Stimulated activated CD4-positive, alpha-beta T cell treated with anti-CD3 and anti-CD28 coated beads, Interleukin-2, amount 100 ng/mL, for 24 hours (primary cell): ENCODE data around the gene RAD18.

Source experiments
- DNase-seq, 2 donors: peaks; one replicate each; pipeline ENCODE4 v3.0.0-alpha.2; 2020

RAD18 gene

GRCh38 chr3:8963137-8963853 is at the start of gene RAD18:
TSS of gene RAD18 (minus strand) at chr3:8963472. CDS start at chr3:8963385, 87 bp downstream.
- peak; percentile 92 to 93 for DNase-seq

- no peak for DNase-seq
Observed at GRCh38 chr3:9012521-9012920, 49.2 kb upstream of the RAD18 start.

GRCh38 chr3:9009976-9010545 is 46.8 kb upstream of the RAD18 start:
- DNase-seq = no peak

GRCh38 chr3:9008550-9009255 is 45.4 kb upstream of the RAD18 start:
- no peak for DNase-seq

GRCh38 chr3:9007928-9008327 is 44.7 kb upstream of the RAD18 start:
- DNase-seq = no peak

- no peak for DNase-seq
Observed at GRCh38 chr3:9007213-9007612, 43.9 kb upstream of the RAD18 start.

- no peak for DNase-seq
Observed at GRCh38 chr3:9000041-9000440, 36.8 kb upstream of the RAD18 start.

- no peak for DNase-seq
Observed at GRCh38 chr3:8997151-8997550, 33.9 kb upstream of the RAD18 start.

- DNase-seq = no peak
Observed at GRCh38 chr3:8996681-8997121, 33.4 kb upstream of the RAD18 start.

- DNase-seq = no peak
Observed at GRCh38 chr3:8996216-8996615, 32.9 kb upstream of the RAD18 start.

GRCh38 chr3:8994226-8994625 is 31.0 kb upstream of the RAD18 start:
- no peak for DNase-seq

GRCh38 chr3:8993331-8993730 is 30.1 kb upstream of the RAD18 start:
- no peak for DNase-seq

- no peak for DNase-seq
Observed at GRCh38 chr3:8992854-8993253, 29.6 kb upstream of the RAD18 start.

GRCh38 chr3:8992199-8992598 is 28.9 kb upstream of the RAD18 start:
- DNase-seq = no peak

- no peak for DNase-seq
Observed at GRCh38 chr3:8990266-8991215, 27.3 kb upstream of the RAD18 start.

- DNase-seq = no peak
Observed at GRCh38 chr3:8988791-8989558, 25.7 kb upstream of the RAD18 start.

GRCh38 chr3:8988384-8988655 is 25.0 kb upstream of the RAD18 start:
- DNase-seq = no peak

GRCh38 chr3:8987645-8988383 is 24.5 kb upstream of the RAD18 start:
- DNase-seq = peak; percentile 60 to 74

- no peak for DNase-seq
Observed at GRCh38 chr3:8987226-8987625, 24.0 kb upstream of the RAD18 start.

- no peak for DNase-seq
Observed at GRCh38 chr3:8986741-8987140, 23.5 kb upstream of the RAD18 start.

- no peak for DNase-seq
Observed at GRCh38 chr3:8985876-8986275, 22.6 kb upstream of the RAD18 start.

- no peak for DNase-seq
Observed at GRCh38 chr3:8985411-8985831, 22.1 kb upstream of the RAD18 start.
